Measurements from ENCODE around the gene MEIS2.
A peak's percentile ranks its signal among the peaks of the same experiment; 100 is the strongest.

The MEIS2 gene

GRCh38 chr15:36925049-36925448 lies 175.3 kb downstream of the MEIS2 start:
- no peak for DNase-seq

- no peak for DNase-seq
These were observed 176.3 kb downstream of the MEIS2 start for GRCh38 chr15:36924034-36924433.

GRCh38 chr15:36921484-36922091 lies 178.8 kb downstream of the MEIS2 start:
- no peak for DNase-seq

- no peak for DNase-seq
These were observed 182.7 kb downstream of the MEIS2 start for GRCh38 chr15:36917411-36918267.

GRCh38 chr15:36914960-36915808 lies 185.2 kb downstream of the MEIS2 start:
- DNase-seq = no peak

- no peak for DNase-seq
These were observed 185.9 kb downstream of the MEIS2 start for GRCh38 chr15:36914466-36914865.

GRCh38 chr15:36912311-36912712 lies 188.0 kb downstream of the MEIS2 start:
- no peak for DNase-seq

- DNase-seq = no peak
These were observed 188.9 kb downstream of the MEIS2 start for GRCh38 chr15:36911322-36911944.

GRCh38 chr15:36908991-36909390 lies 191.4 kb downstream of the MEIS2 start:
- no peak for DNase-seq

GRCh38 chr15:36907295-36907694 lies 193.1 kb downstream of the MEIS2 start:
- DNase-seq = no peak

- DNase-seq = no peak
These were observed 194.4 kb downstream of the MEIS2 start for GRCh38 chr15:36905908-36906307.

- no peak for DNase-seq
These were observed 195.6 kb downstream of the MEIS2 start for GRCh38 chr15:36904715-36905114.

- no peak for DNase-seq
These were observed 196.3 kb downstream of the MEIS2 start for GRCh38 chr15:36903922-36904556.

- no peak for DNase-seq
These were observed 197.2 kb downstream of the MEIS2 start for GRCh38 chr15:36903195-36903594.

- no peak for DNase-seq
These were observed 199.3 kb downstream of the MEIS2 start for GRCh38 chr15:36901012-36901411.

GRCh38 chr15:36899696-36900095 lies 200.7 kb downstream of the MEIS2 start:
- DNase-seq = no peak

GRCh38 chr15:36898536-36899126 lies 201.7 kb downstream of the MEIS2 start:
- no peak for DNase-seq

- DNase-seq = no peak
These were observed 202.5 kb downstream of the MEIS2 start for GRCh38 chr15:36897834-36898233.

GRCh38 chr15:36896949-36897348 lies 203.4 kb downstream of the MEIS2 start:
- no peak for DNase-seq

GRCh38 chr15:36894075-36894474 lies 206.3 kb downstream of the MEIS2 start:
- DNase-seq = no peak

- peak; percentile 22 for DNase-seq
These were observed 207.1 kb downstream of the MEIS2 start for GRCh38 chr15:36893276-36893675.
